ENCODE results near the gene SV2B.

SV2B gene

DNA sequence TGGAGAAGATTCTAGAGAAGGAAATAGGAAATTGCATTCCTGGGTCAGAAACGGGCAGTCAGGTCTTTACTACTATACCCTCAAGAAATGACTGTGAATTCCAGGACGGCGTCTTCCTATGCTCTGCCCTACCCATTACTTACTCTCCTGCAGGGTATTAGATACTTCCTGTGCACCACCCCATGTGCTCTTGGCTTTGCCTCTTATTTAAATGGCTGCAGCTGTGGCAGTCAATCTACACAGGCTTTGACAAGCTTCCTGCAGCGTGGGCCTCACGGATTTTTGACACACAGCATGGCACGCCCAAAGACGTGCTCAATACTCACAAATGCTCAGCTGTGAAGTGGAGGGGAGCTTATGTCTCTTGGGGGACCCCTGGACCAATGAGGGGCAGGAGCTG lies 206.1 kb downstream of the SV2B start:
- Histone ChIP-seq H3K36me3 (no peaks in the 10 kb centered on the region), H3K4me1 (peaks cover 10% of the 10 kb centered on the region; the same call in 1 of the 2 replicates), H3K4me3 (ENCODE audit: low read depth, low read length) (no peak overlapping the region), H3K9me3 (no peaks in the 10 kb centered on the region), H3K27me3 (no peaks in the 10 kb centered on the region)
- TF ChIP-seq, protein P1, sequence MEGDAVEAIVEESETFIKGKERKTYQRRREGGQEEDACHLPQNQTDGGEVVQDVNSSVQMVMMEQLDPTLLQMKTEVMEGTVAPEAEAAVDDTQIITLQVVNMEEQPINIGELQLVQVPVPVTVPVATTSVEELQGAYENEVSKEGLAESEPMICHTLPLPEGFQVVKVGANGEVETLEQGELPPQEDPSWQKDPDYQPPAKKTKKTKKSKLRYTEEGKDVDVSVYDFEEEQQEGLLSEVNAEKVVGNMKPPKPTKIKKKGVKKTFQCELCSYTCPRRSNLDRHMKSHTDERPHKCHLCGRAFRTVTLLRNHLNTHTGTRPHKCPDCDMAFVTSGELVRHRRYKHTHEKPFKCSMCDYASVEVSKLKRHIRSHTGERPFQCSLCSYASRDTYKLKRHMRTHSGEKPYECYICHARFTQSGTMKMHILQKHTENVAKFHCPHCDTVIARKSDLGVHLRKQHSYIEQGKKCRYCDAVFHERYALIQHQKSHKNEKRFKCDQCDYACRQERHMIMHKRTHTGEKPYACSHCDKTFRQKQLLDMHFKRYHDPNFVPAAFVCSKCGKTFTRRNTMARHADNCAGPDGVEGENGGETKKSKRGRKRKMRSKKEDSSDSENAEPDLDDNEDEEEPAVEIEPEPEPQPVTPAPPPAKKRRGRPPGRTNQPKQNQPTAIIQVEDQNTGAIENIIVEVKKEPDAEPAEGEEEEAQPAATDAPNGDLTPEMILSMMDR (IDR thresholded peaks at IDR 0.05; ENCODE audit: low read depth, low read length) = no peak
- DNase-seq = no peak

DNA sequence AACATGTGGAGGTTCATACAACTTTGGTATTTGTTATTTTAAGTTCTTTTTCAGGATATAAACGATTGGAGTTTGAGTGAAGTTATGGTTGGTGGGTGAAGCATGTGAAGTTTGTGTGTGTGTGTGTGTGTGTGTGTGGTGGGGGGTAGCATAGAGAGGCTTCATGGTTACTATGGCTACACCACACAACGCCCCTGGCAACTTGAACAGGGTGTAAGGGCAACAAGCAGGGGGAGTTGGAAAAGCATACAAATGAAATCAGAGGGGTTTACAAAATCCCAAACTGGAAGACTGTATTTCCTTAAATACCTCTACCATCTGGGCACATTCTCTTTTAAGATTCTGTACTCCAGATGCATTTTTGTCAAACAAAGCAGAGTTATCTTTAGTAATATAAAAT lies 207.5 kb downstream of the SV2B start:
- no peak for DNase-seq
- TF ChIP-seq, protein P1 (IDR thresholded peaks at IDR 0.05; ENCODE audit: low read depth, low read length) = no peak

DNA sequence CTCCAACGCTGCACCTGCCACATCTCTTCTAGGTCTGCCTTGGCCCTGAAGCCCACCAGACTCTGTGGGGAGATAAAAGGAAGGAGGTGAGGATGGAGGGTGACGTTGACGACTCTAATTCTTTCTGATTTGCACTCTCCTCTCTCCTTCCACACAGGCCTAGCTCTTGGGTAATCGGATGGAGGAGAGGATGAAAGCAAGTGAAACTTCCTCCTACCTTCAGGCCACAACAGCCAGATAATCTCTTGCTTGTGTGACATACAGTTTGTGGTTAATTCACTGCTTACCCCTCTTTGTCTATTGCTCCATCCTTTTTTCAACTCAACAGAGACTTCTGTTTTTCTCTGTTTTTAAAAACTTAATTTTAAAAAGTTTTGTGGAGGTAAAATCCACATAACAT lies 208.1 kb downstream of the SV2B start:
- Histone ChIP-seq H3K4me1 (peaks cover 6% of the 10 kb centered on the region; the same call in 1 of the 2 replicates), H3K9me3 (no peaks in the 10 kb centered on the region), H3K36me3 (no peaks in the 10 kb centered on the region), H3K4me3 (ENCODE audit: low read depth, low read length) (no peak overlapping the region), H3K27me3 (no peaks in the 10 kb centered on the region)
- TF ChIP-seq, protein P1 (IDR thresholded peaks at IDR 0.05; ENCODE audit: low read depth, low read length) = no peak
- DNase-seq = no peak

More for the DNA sequence above, 207.5 kb downstream of the SV2B start:
- H3K4me1 ChIP-seq = peaks cover 10% of the 10 kb centered on the region; the same call in 1 of the 2 replicates
- H3K9me3 ChIP-seq = no peaks in the 10 kb centered on the region
- H3K4me3 ChIP-seq (ENCODE audit: low read depth, low read length) = no peak overlapping the region
- no peaks in the 10 kb centered on the region for H3K36me3 ChIP-seq
- no peaks in the 10 kb centered on the region for H3K27me3 ChIP-seq

DNA sequence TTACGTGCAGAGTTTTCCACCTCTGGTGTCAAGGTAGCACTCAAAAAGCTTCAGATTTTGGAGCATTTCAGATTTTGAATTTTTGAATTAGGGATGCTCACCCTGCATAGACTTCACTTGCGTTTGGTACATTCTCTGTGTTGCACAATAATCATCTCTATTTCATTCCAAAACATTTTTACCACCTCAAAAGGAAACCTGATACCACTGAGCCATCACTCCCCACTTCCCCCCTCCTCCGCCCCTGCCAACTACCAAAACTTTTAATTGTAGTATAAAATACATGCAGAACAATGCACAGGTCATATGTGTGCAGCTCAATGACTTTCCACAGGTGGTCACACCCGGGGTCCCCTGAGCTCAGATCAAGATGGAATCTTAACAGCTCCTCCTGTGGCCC lies 208.8 kb downstream of the SV2B start:
- Histone ChIP-seq H3K27me3 (no peaks in the 10 kb centered on the region), H3K9me3 (no peaks in the 10 kb centered on the region), H3K4me3 (ENCODE audit: low read depth, low read length) (no peak overlapping the region)

DNA sequence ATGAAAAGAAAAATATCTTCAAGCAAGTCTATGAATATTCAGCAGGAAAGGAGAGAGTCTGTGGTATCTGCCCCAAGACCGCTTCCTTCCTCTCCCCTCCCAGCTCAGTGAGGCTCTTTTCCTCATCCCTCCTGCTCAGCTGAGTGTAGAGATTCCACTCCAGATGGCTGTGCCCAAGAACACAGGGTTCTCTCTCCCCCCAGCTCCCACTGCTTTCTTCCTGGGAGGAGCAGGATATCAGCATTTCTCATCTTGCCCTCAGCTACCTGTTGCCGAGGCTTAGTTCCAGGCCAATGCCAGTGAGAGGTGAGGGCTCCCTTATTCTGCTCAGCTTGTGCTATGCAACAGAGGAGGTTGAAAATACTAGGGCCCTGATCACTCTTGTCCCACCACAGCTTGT lies 211.9 kb downstream of the SV2B start:
- TF ChIP-seq, protein P1 (IDR thresholded peaks at IDR 0.05; ENCODE audit: low read depth, low read length) = no peak
- no peaks in the 10 kb centered on the region for H3K36me3 ChIP-seq
- no peaks in the 10 kb centered on the region for H3K27me3 ChIP-seq
- no peaks in the 10 kb centered on the region for H3K9me3 ChIP-seq
- DNase-seq = no peak
- no peaks in the 10 kb centered on the region for H3K4me1 ChIP-seq
- no peak overlapping the region for H3K4me3 ChIP-seq (ENCODE audit: low read depth, low read length)

More for the DNA sequence above, 208.8 kb downstream of the SV2B start:
- no peak for DNase-seq
- TF ChIP-seq, protein P1 (IDR thresholded peaks at IDR 0.05; ENCODE audit: low read depth, low read length) = no peak
- Histone ChIP-seq H3K36me3 (no peaks in the 10 kb centered on the region), H3K4me1 (no peaks in the 10 kb centered on the region)

DNA sequence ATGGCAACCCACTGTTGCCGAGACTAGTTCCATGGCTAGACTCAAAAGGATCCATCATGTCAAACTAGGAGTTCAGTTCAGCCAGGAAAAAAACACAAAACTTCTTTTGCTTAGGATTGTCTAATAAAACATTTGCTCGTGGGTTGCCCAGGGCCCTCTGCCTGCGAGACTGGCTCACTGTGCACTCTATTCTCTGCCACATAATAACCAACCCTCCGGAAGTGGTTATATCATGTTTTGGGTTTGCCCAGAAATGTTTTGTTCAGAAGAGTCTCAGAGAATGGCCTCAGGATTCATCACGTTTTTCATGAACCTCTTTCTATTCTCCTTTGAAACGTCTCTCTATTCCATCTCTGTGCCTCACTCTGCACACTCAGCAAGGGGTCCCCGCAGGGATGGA lies 216.1 kb downstream of the SV2B start:
- DNase-seq = no peak
- Histone ChIP-seq H3K4me3 (ENCODE audit: low read depth, low read length) (no peak overlapping the region), H3K4me1 (no peaks in the 10 kb centered on the region), H3K9me3 (no peaks in the 10 kb centered on the region), H3K27me3 (no peaks in the 10 kb centered on the region), H3K36me3 (no peaks in the 10 kb centered on the region)
- TF ChIP-seq, protein P1 (IDR thresholded peaks at IDR 0.05; ENCODE audit: low read depth, low read length) = no peak

Data from BE2C (cell line).